GM21515 (cell line): ENCODE measurements around the gene KRT15.

ENCODE experiments used
- ATAC-seq: cut with Tn5 transposase; IDR thresholded peaks from one replicate; pipeline ENCODE4 v1.9.1; 2021; ENCODE audit not compliant: unreplicated experiment

The KRT15 gene

DNA sequence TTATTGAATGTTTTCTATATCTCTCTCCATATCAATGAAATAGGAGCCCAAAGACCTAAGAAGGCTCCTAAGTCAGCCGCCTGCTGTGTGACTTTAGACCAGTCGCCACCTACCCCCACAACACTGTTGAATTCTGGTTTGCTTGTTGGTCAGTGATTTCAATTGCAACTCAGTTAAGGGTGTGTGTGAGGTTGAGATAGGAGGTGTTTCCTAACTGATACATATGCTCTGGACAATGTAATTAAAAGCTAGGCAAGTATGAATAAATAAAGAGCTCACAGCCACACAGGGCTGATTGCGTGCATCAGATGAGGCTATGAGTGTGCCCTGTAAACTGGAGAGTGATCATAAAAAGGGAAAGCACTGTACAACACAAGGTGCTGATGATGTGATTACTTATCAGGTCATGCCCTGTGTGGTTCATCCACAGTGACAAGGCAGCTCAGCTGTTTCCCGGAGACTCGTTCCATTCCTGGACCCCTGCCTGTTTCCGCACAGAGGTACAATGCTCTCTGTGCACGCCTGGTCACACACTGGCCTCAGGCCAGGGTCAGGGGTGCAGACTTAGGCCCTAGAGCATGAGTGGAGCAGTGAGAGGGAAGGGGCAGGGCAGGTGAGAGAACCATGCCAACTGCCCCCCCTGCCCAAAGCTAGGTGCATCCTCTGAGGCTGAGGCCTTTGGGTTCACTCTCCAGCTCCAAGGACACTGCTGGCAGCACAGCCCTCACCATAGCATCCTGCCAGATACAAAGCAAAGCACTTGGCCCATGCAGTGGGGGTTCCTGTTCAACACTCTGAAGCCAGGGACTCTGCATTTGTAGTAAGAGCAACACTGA, 34.5 kb downstream of the KRT15 start:
- ATAC-seq = no peak

DNA sequence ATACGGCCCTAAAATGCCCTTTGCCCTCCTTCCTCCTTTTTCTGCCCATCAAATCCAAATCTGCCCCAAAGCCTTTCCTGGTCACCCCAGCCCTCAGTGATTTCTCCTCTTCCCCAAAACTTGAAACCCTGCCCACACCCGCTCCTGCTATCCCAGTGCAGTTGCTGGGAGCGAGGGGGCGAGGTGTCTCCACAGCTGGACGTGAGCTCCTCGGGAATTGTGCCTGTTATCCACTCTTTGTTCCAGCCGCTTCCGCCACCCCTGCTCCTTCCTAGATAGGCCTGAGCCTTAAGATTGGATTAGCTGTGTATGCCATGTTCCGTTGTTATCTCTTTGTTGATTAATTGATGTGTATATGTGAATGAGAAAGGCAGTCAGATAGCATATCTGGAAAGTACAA, 35.2 kb downstream of the KRT15 start:
- no peak for ATAC-seq

DNA sequence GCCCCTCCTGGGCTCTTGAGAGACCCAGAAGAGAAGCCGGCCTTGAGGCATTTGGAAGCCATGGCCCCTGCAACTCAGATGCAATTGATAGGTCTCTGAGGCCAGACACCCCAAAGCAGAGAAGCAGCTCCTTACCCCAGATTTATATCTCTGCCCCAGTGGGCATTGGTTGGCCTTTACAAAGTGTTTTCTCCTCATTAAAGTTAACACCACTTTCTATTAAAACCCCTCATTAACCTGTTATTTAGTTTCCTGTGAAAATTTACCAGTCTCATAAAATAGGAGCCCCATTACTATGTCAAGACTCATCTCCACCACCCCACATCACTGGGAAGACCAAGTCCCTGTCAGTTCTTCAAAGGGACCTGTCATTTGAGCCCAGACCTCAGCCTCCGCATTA, 37.7 kb downstream of the KRT15 start, which contains the start of gene KRT35:
KRT35 (minus strand) TSS at position 116 of the 400 bp plus-strand sequence; CDS start at position 62, 54 bp downstream.
- ATAC-seq = no peak

DNA sequence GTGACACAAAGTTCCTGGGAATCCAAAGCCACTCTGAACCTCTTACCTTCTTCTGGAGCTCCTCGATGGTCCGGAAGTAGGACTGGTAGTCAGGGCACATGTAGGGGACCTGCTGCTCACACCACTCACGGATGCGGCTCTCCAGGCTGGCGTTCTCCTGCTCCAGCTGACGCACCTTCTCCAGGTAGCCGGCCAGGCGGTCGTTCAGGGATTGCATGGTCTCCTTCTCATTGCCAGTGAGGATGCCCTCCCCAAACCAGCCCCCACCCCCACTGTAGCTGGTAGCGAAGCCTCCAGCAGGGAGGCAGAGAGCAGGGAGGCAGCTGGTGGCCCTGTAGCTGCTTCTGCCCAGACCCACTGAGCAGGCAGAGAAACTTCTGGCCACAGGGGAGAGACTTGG, 38.1 kb downstream of the KRT15 start:
- ATAC-seq = no peak

DNA sequence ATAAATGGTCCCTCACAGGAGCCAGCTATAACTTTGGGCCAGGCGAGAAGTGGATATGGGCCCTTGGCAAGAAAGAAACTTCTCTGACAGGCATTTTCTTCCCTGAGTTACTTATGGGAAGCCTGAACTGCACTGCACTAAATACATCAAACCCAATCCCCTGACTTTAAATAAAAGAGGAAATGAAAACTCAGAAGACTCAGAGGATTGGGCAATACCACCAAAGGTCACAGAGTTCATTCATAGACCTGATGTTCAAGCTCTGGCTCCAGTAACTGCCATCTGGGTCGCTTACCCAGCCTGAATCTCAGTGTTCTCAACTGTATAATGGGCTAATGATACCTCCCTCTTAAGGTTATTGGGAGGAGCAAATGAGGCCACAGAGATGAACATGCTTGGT, 38.6 kb downstream of the KRT15 start:
- ATAC-seq = no peak

DNA sequence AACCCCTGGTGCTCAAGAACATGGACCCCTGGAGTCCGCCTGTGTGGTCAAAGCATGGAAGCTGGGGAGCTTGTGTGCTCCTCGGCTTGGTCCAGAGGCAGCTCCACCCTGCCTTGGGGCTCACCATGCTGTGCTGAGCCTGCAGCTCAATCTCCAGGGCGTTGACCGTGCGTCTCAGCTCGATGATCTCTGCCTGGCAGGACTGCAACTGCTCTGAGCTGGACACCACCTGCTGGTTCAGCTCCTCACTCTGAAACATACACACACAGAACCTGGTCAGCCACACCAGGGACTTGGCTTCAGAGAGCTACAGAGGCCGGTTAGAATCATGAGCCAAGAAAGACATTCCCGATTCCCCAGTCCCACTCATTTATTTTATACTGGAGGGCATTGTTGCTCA, 40.5 kb downstream of the KRT15 start:
- no peak for ATAC-seq

DNA sequence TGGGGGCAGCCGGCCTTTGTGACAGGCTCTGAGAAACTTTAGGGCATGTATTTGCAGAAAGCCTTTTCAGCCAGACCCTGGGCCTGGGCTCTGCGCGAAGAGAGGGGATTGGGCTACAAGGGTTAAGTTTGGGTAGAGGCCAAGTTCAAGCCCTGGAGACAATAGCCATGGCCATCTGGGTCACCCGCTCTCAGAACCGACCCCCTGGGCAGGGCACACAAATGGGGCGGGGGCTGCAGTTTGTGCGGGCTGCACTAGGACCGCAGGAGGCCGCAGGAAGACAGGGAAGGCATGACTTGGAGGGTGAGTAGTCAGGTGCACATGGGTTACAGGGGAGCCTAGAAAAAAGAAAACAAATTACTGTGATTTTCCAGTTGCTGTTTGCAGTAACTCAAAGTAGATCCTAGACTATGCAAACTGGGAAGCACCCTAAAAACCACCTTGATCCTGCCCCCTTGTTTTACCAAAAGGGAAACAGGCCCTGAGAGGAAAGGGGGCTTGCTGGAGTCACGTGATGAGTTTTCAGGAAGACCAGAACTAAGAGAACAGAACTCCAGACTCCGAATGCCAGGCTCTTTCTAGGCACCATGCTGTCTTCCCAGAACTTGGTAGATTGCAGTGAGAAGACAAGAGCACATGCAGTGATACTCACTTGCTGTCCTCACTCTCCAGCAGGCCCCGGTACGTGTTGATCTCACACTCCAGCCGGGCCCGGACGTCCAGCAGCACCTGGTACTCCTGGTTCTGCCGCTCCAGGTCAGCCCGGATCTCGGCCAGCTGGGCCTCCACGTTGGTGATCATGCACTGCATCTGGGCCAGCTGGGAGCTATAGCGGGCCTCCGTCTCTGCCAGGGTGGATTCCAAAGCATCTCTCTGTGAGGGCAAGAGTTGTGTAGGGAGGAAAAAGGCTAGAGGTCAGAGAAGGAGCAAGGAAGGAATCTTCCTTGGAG, 41.5 kb downstream of the KRT15 start:
- no peak for ATAC-seq

DNA sequence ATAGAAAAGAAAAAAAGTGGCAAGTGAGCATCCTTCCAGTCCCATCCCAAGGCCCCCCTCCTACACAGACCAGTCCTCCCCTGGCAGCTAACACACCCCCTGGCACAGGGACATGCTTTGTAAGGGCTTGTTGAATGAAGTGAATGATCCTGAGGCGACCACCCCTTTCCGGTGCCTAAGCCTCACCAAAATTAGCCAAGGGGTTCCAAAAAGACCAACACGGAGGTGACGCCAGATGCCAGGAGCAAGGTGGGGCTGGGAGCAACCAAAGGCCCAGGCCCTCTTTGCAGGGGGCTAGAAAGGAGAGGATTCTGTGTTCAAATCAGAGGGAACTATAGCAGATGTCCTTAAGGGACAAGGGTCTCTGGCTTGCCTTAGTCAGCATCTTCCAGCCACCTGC, 43.3 kb downstream of the KRT15 start:
- no peak for ATAC-seq

DNA sequence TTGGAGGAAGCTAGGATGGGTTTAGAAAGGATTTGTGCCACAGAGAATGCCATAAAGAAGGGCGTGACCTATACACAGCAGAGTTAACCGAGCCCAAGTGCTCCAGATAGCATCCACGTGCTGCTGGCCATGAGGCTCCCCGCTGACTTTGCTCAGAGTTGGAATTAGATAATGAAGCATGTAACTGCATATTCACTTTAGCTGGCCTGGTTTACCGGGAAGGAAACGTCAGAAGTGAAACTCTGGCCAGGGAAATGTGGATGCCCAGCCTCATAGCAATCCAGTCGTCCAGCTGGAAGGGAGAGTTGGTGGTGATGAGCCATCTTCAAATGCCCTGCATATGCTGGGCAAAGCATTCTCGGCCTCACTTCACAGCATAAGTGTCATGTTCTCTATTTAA, 43.8 kb downstream of the KRT15 start:
- ATAC-seq = no peak

DNA sequence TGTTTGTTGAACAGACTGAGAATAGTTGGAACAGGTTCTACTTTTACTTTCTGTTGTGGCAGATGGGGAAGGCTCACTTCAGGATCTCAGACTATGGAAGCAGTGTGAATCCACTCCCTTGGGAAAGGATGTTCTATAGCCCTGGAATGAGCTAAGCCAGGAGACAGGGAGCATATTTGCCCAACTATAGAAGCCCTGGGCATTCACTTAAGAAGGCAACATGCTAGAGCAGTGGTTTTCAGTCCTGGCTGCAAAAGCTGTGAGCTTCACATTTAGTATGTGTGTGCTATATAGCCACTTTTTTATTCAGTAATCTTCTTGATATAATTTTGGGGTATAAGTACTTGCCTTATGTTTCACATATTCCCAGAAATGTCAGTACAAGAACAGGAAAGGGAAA, 50.3 kb downstream of the KRT15 start:
- ATAC-seq = no peak

DNA sequence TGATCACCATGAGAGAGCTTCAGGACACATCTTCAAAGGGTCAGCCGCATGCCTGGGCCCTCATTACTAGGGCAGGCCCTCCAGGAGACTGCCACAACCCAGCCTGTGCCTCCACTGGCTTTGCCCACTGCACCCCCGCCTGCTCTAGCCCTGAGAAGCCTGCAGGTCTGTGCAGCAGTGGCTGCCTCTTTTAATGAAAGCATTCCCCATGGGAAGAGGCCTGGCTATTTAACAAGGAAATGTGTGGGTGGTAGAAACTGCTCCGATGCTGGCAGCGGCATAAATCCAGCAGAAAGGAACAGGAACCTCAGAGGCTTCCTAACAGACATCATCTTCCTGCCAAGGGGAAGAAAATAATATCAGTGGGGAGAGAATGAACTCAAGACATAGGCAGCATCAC, 51.1 kb downstream of the KRT15 start:
- no peak for ATAC-seq

DNA sequence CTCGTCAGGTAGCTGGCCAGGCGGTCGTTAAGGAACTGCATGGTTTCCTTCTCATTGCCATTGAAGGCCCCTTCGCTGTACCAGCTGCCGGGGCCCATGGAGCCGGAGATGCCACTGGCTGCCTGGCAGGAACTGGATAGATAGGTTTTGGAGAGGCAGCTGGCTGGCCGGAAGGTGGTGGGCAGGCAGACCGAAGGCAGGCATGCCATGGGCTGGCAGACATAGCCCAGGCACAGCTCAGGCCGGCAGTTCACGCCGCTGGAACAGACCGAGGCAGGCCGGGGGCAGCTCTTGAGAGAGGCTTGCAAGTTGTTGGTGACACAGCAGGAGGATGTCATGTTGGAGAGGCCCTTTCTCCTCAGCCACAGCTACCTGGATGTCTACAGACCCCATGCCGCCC, 51.7 kb downstream of the KRT15 start, which contains the start of gene KRT32:
KRT32 (minus strand) TSS at position 399 of the 400 bp plus-strand sequence; CDS start at position 338, 61 bp downstream.
- no peak for ATAC-seq

DNA sequence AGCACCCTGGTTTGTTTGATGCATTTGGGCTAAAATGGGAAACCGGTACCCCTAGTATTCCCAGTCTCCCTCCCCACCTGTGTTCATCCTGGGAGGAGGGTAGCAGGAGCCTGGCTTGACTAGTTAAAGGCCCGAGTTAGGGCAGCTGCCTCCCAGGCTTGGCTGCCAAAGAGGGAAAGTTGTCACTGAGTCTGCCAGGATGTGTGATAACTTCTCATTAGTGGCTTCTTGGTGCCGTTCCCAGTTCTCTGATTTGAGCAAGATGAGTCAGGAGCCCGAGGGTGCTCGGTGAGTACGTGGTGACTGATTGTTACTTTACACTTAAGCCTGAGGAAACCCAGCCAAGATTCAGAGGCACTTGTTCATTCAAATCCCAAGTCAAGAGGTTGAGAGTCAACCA, 54.0 kb downstream of the KRT15 start:
- no peak for ATAC-seq

DNA sequence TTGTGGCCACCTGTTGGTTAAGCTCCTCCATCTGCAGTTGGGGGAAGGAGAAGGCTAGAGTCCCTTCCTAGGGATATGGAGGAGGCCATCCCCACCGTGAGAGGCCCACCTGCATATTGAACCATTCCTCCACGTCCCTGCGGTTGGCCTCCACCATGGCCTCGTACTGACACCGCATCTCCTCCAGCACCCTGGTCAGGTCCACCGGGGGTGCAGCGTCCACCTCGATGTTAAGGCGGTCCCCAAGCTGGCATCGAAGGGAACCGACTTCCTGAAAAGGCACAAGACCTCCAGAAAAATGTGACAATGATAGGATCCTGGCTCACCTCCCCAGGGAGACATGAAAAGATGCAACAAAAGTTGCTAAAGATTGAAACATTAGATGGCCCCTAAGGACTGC, 54.5 kb downstream of the KRT15 start:
- ATAC-seq = no peak

DNA sequence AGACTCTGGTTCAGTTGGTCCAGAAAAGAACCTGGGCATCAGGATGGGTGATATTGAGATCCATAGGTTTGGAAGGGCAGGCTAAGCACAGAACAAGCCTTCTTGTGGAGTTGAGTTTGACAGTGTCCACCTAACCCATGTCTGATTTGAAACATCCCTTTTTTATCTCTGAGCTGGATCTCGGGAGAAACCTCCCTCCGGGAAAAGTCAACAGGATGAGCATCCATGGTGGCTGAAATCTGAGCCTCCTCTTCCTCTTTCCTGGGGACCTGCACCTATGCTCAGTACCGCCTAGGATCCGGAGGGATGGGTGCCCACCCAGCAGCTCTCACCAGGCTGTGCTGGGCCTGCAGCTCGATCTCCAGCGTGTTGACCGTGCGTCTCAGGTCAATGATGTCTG, 54.9 kb downstream of the KRT15 start:
- no peak for ATAC-seq
